GM18520 (cell line): ENCODE results near the gene PHLDA3.

Source experiments
- ATAC-seq: cut with Tn5 transposase; IDR thresholded peaks from one replicate; pipeline ENCODE4 v1.9.1; 2021; ENCODE audit not compliant: unreplicated experiment

Gene PHLDA3

DNA sequence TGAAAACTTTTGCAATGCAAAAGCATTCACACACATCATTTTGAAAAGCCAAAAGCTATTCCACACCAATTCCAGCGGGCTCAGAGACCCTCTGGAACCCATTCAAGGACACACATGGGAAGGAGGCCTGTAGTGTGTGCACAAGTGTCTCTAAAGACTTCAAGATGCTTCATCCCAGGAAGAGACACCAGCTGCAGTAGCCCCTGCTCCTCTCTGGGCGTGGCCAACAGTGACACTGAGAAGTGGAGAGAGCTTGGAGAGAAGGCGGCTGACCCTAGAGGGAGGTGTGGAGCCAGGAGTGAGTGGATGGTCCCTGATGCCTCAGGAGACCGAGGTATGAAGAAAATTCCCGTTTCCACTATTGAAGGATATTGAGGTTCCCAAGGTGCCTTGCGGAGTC is 32.6 kb downstream of the PHLDA3 start:
- ATAC-seq, result no peak

GRCh38 chr1:201434266-201434665 is 34.7 kb downstream of the PHLDA3 start:
- ATAC-seq, result no peak

- ATAC-seq, result no peak
These were observed 35.4 kb downstream of the PHLDA3 start for GRCh38 chr1:201433609-201434008.

- ATAC-seq, result no peak
These were observed 38.2 kb downstream of the PHLDA3 start for GRCh38 chr1:201430776-201431175.

- ATAC-seq, result no peak
These were observed 39.1 kb downstream of the PHLDA3 start for GRCh38 chr1:201429736-201430501.

DNA sequence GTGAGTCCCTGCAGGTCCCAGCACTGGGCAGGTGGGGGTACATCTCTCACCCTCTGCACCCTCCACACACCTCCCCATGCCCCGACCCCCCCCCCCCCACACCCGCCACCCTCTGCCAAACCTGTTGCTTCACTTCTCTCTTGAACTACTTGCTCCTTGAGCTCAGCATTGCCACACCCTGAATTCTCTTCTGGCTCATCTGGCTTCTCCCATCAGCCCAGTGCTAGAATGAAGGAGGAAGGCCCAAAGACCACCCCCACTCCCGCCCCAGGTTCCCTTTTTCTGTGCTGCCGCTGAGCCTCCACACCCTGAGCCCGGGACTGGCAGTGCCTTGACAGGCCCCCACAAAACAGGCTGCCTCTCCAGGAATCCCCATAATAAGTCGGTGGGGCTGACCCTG is 41.0 kb downstream of the PHLDA3 start:
- ATAC-seq, result no peak

DNA sequence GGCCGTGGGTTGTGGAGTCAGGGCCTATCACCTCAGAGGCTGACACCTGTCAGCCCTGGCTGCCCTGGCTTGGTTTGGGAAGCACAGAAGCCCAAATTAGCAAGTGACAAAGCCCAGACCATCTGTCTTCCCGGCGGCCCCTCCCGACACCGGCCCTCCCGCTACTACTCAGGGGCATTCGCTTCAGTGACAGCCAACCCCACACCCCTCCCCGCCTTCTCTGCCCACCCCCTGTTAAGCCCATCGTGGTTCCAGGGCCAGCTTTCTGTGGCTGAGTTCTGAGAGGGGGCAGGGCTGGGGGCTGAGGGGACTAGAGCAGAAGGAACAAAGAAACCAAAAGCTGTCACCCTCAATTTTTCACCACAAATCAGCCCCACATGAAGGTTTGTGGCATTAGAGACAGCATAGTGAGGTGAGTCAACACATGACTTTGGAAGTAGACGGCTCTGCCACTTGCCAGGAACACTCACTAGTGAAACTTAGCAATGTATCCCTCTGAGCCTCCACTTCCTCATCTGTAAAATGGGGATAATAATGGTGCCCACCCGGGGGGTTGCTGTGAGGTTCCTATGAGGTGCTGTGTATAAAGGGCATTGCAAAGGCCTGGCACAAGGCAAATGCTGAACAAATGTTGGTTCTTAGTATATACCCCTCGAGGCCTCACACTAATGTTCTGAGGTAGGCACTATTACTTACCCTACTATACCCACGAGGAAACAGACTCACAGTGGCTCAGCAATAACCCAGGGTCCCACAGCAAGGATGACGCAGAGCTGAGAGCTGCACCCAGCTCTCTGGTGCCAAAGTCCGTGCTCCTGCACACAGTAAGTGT is 42.3 kb downstream of the PHLDA3 start:
- ATAC-seq, result no peak

DNA sequence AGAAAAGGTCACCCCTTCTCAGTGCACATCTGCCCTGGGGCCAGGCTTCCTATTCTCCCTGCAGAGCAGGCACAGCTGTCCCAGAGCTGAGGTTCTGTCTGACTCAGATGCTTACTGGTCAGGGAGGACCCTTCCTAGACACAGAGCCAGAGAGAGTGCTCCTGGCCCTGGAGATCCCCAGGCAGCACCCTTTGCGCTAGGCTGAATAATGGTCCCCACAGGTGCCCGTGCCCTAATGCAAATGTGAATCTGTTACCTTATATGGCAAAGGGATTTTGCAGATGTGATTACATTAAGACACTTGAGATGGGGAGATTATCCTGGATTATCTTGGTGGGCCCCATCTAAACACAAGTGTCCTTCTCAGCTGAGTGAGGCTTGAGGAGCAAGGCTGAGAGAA is 44.8 kb downstream of the PHLDA3 start:
- no peak for ATAC-seq

GRCh38 chr1:201423655-201424054 is 45.3 kb downstream of the PHLDA3 start:
- no peak for ATAC-seq

- no peak for ATAC-seq
These were observed 46.5 kb downstream of the PHLDA3 start for GRCh38 chr1:201422436-201423030.

DNA sequence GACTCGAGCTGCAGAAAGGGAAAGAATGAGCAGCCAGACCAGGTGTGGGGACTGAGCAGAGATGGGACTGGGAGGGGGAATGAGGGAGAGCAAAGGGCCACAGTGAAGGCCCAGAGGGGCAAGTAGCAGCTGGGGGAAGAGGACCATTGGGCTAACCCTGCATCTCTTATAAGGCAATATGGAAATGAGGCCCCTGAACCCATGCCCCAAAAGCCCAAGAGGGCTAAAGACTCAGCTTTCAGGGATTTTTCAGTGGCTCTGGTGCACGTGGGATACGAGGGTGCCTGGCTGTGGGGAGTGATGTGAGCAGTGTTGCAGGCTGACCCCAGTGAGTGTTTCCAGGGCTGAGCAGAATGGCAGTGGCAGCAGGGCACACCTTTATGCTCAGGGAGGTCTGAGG is 47.0 kb downstream of the PHLDA3 start:
- ATAC-seq, result no peak

DNA sequence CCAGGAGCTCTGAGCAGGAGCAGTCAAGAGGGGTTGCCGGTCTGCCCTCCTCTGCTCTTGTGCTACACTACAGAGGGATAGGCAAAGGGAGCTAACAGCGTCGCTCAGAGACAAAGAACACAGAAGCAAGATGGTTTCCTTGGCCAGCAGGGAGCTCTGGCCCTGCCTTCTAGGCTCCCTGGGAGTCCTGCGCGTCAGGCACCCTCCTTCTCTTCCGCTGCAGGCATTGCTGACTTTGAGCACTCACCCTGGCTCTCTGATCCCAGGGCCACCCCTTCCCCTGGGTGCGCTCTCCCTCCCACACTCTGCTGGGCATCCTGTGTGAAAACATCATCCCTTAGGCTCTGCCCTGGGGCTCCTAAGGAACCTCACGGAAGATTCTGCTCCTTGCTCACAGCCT is 47.9 kb downstream of the PHLDA3 start:
- ATAC-seq, result no peak

DNA sequence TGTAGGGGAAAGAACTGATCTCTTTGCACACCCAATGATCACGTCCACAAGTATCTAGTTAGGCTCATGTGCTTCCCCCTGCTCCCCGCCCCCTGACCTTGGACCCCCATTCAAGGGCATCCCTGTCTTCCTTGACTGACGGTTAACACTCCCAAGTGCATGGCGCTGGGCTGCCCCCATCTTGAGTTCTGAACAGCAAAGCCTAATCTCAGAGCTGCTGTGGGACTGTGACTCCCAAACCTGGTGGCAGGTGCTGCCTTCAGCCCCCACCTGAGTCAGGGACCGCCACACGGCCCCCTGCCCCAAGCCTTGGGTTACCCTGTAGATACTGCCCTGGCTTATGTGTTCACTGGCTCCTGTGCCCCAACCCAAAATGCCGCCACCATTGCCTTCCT is 48.4 kb downstream of the PHLDA3 start:
- ATAC-seq, result no peak

DNA sequence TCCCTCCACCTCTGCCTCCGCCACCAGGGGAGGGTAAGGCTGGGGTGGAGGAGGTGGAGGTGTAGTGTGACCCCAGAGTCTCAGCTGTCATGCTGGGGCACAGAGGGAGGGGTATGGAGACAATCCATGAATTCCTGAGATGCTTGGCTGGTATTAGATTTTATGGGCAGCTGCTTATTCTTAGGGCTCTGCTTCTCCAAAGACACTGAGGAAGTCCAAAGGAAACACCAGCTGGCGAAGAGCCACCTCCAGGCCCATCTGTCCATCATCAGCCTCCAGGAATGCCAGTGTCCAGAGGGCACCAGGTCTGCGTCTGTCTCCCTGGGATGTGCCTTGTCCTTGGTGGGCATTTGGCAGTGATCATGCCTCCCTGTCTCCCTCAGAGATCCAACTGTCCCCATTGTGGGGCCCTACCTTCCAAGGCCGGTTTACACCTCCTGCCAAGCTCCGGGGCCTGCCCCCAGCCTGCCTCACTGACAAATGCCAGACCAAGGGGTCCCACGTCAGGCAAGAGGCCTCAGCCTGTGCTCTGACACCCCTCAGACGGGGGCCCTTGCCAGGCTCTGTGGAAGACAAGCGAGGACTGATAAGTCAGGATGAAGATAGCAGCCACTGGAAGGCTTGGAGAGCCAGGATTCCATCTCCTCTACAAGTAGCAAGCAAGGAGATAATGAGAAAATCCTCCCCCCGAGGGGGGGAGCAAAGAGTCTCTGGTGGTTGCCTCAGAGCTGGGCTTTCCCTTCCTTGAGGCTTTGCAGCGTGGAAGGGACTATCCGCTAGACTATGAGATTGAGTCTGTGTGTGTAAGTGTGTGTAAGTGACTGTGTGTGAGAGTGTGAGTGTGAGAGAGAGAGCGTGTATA is 49.0 kb downstream of the PHLDA3 start:
- ATAC-seq, result no peak

DNA sequence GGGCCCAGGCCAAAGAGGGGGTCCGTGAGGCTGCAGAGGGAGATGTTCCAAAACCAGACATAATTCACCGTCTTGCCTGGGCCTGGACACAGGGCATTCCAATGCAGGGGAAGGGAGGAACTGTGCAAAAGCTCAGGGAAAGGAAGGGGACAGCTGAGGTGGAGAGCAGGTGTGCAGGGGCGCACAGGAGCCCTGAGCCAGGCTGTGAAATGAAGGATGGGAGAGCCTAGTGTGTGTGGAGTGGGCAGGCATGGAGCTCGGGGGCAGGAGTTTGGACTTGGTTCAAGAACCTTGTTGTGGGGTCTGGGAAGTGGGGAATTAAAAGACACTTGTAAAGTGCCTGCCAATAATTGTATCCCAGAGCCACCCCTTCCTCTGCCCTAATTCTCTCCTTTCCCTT is 49.7 kb downstream of the PHLDA3 start:
- ATAC-seq, result no peak

DNA sequence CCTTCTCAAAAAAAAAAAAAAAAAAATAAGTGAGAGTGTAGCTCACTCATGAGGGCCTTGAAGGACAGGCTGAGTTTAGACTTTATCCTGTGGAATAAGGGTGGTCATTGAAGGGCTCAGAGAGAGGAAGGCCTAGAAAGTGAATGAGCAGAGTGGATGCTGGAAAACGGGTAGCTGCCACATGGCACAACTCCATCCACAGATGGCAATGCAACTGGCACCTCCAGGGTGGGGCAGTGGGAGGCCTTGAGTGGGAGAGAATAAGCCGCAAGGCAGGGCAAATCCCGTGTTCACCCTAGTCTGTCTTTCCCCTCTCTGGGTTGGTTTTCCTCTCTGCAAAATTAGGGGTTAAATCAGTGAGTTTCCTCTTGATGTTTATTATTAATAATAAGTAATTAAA is 50.5 kb downstream of the PHLDA3 start:
- no peak for ATAC-seq
